Measurements from ENCODE around the gene NQO1. TPM values are rescaled to one million over a fixed set of nuclear protein-coding genes. Genes with fewer than 3 reads are reported as not detected.

The NQO1 gene
- total and polyA plus RNA-seq, 2 donors (not counting 1 experiment from before 2014, with no cell fraction given), result 1.3 to 2.3 TPM

- POLR2A ChIA-PET, result no interaction called here
- peaks cover 1% of the 10 kb centered on the region for H3K4me1 Mint-ChIP-seq
Measured at GRCh38 chr16:69747115-69747514, 20.8 kb upstream of the NQO1 start.

GRCh38 chr16:69745959-69746358 is 19.6 kb upstream of the NQO1 start:
- Mint-ChIP-seq H3K27ac (no peak overlapping the region), H3K27me3 (no peaks in the 10 kb centered on the region), H3K4me3 (no peak overlapping the region), H3K4me1 (no peaks in the 10 kb centered on the region), H3K9me3 (ENCODE audit: insufficient read depth) (no peaks in the 10 kb centered on the region)
- ATAC-seq (ENCODE audit: low read depth), result no peak
- intact Hi-C loops (cut with micrococcal nuclease), result no loop called here
- Histone ChIP-seq H3K9ac (ENCODE audit: low read length) (no peak overlapping the region), H3K79me2 (ENCODE audit: control insufficient read depth, insufficient read depth, low read length) (peaks cover 17% of the 10 kb centered on the region), H2AFZ (ENCODE audit: insufficient read depth, low read depth, low read length, poor library complexity, severe bottlenecking) (no peak overlapping the region), H3K4me1 (ENCODE audit: control insufficient read depth in 2 of 2, insufficient read depth in 2 of 2, low read length in 2 of 2) (no peaks in the 10 kb centered on the region), H4K20me1 (ENCODE audit: control insufficient read depth, insufficient read depth, low read length, poor library complexity, severe bottlenecking) (peaks cover 12% of the 10 kb centered on the region), H3K36me3 (replicated peaks in 1 of 2; ENCODE audit: control extremely low read depth in 1 of 2, control insufficient read depth in 1 of 2, extremely low read depth in 1 of 2, insufficient read depth in 2 of 2, low read length in 1 of 2) (peaks cover 1 to 87% of the 10 kb centered on the region in 2 experiments), H3K27me3 (replicated peaks in 1 of 4; ENCODE audit: control extremely low read depth in 1 of 4, control insufficient read depth in 3 of 4, insufficient read depth in 4 of 4, low read length in 3 of 4) (no peaks in the 10 kb centered on the region), H3K4me3 (ENCODE audit: control extremely low read depth in 1 of 5, extremely low read depth in 1 of 5, insufficient read depth in 1 of 5, low read depth in 2 of 5, low read length in 4 of 5) (no peak overlapping the region), H3K27ac (ENCODE audit: low read length in 2 of 2) (no peak overlapping the region), H3K9me3 (ENCODE audit: control extremely low read depth in 1 of 3, control insufficient read depth in 2 of 3, insufficient read depth in 1 of 3, low read length in 2 of 3) (no peaks in the 10 kb centered on the region), H3K4me2 (replicated peaks; ENCODE audit: low read depth, low read length, poor library complexity, severe bottlenecking) (no peak overlapping the region)
- no peak for DNase-seq
- TF ChIP-seq EZH2 (IDR thresholded peaks at IDR 0.05; ENCODE audit: borderline replicate concordance, insufficient read depth, low read depth, low read length, poor library complexity, severe bottlenecking), result no peak
- no peak for TF ChIP-seq CTCF (IDR thresholded peaks at IDR 0.05)
- POLR2A ChIA-PET, result no interaction called here
- whole genome bisulfite sequencing (ENCODE audit: insufficient coverage), result 94% methylated on average over 9 of the region's 10 CpGs
- CTCF ChIA-PET, result no interaction called here

More at GRCh38 chr16:69747115-69747514, 20.8 kb upstream of the NQO1 start:
- no peak for DNase-seq
- 100% methylated on average over 1 of the region's 8 CpGs for WGBS (ENCODE audit: insufficient coverage)
- Histone ChIP-seq H3K4me3 (ENCODE audit: control extremely low read depth in 1 of 5, extremely low read depth in 1 of 5, insufficient read depth in 1 of 5, low read depth in 2 of 5, low read length in 4 of 5) (no peak overlapping the region), H3K9ac (ENCODE audit: low read length) (no peak overlapping the region), H3K9me3 (ENCODE audit: control extremely low read depth in 1 of 3, control insufficient read depth in 2 of 3, insufficient read depth in 1 of 3, low read length in 2 of 3) (no peaks in the 10 kb centered on the region), H2AFZ (ENCODE audit: insufficient read depth, low read depth, low read length, poor library complexity, severe bottlenecking) (no peak overlapping the region), H3K79me2 (ENCODE audit: control insufficient read depth, insufficient read depth, low read length) (peaks cover 24% of the 10 kb centered on the region), H3K4me1 (ENCODE audit: control insufficient read depth in 2 of 2, insufficient read depth in 2 of 2, low read length in 2 of 2) (no peaks in the 10 kb centered on the region), H4K20me1 (ENCODE audit: control insufficient read depth, insufficient read depth, low read length, poor library complexity, severe bottlenecking) (peaks cover 12% of the 10 kb centered on the region), H3K27ac (ENCODE audit: low read length in 2 of 2) (no peak overlapping the region), H3K4me2 (replicated peaks; ENCODE audit: low read depth, low read length, poor library complexity, severe bottlenecking) (no peak overlapping the region), H3K27me3 (replicated peaks in 1 of 4; ENCODE audit: control extremely low read depth in 1 of 4, control insufficient read depth in 3 of 4, insufficient read depth in 4 of 4, low read length in 3 of 4) (no peaks in the 10 kb centered on the region), H3K36me3 (replicated peaks in 1 of 2; ENCODE audit: control extremely low read depth in 1 of 2, control insufficient read depth in 1 of 2, extremely low read depth in 1 of 2, insufficient read depth in 2 of 2, low read length in 1 of 2) (peaks cover 1 to 82% of the 10 kb centered on the region in 2 experiments)
- Mint-ChIP-seq H3K9me3 (ENCODE audit: insufficient read depth) (no peaks in the 10 kb centered on the region), H3K4me3 (no peak overlapping the region), H3K27me3 (no peaks in the 10 kb centered on the region), H3K27ac (no peak overlapping the region)
- ATAC-seq (ENCODE audit: low read depth), result no peak
- intact Hi-C loops (cut with micrococcal nuclease), result no loop called here
- CTCF ChIA-PET, result no interaction called here
- TF ChIP-seq CTCF (IDR thresholded peaks at IDR 0.05) (no peak), EZH2 (IDR thresholded peaks at IDR 0.05; ENCODE audit: borderline replicate concordance, insufficient read depth, low read depth, low read length, poor library complexity, severe bottlenecking) (no peak)
